HL-60 (cell line): ENCODE results near the gene WWP2.
"Not testable (repeated sequence)": the region's sequence is repeated elsewhere in the genome, so short reads cannot be mapped to it uniquely, and the experiment has no call there.

ENCODE experiments used
- DNase-seq, 2 experiments: peaks; one replicate each; pipeline ENCODE4 v3.0.0-alpha.2; 2010 to 2020; ENCODE audit warnings: low read depth in 1 of 2, low spot score in 1 of 2
- H3K27ac ChIP-seq: fragments of 250-450 bp; sonication (Bioruptor Pico); replicated peaks from 2 replicates; pipeline ENCODE4 v1.5.1; 2020; ENCODE audit warnings: mild to moderate bottlenecking, moderate library complexity
- H3K27me3 ChIP-seq: fragments of 250-450 bp; sonication (Bioruptor Pico); 2 replicates; pipeline ENCODE4 v1.5.1; 2021; ENCODE audit warnings: mild to moderate bottlenecking, moderate library complexity; ENCODE audit not compliant: insufficient read depth, poor library complexity, severe bottlenecking
- H3K4me3 ChIP-seq: replicated peaks from 2 replicates; pipeline ENCODE4 v1.5.1; 2011; ENCODE audit warnings: mild to moderate bottlenecking, control low read depth, low read length; ENCODE audit not compliant: insufficient read depth
- GABPA ChIP-seq: IDR thresholded peaks from 2 replicates; pipeline ENCODE4 v1.6.1; 2012; ENCODE audit warnings: low read depth
- POLR2AphosphoS5 ChIP-seq: IDR thresholded peaks from 2 replicates; pipeline ENCODE4 v1.6.1; 2012; ENCODE audit warnings: low read depth
- SPI1 ChIP-seq: IDR thresholded peaks from 2 replicates; pipeline ENCODE4 v1.6.1; 2012; ENCODE audit warnings: low read depth, mild to moderate bottlenecking, borderline replicate concordance
- TF ChIP-seq, protein P1 (sequence below): IDR thresholded peaks from 2 replicates; pipeline ENCODE4 v1.6.1; 2012; ENCODE audit warnings: low read depth; ENCODE audit not compliant: insufficient replicate concordance
- TF ChIP-seq, protein P2 (sequence below): IDR thresholded peaks from one replicate; pipeline ENCODE4 v1.5.1; 2011; ENCODE audit warnings: low read length, control low read depth, inconsistent platforms; ENCODE audit not compliant: insufficient read depth

WWP2 gene

GRCh38 chr16:69821844-69822173 lies 59.7 kb downstream of the WWP2 start:
- no peaks in the 10 kb centered on the region for H3K27me3 ChIP-seq
- TF ChIP-seq, protein P1, sequence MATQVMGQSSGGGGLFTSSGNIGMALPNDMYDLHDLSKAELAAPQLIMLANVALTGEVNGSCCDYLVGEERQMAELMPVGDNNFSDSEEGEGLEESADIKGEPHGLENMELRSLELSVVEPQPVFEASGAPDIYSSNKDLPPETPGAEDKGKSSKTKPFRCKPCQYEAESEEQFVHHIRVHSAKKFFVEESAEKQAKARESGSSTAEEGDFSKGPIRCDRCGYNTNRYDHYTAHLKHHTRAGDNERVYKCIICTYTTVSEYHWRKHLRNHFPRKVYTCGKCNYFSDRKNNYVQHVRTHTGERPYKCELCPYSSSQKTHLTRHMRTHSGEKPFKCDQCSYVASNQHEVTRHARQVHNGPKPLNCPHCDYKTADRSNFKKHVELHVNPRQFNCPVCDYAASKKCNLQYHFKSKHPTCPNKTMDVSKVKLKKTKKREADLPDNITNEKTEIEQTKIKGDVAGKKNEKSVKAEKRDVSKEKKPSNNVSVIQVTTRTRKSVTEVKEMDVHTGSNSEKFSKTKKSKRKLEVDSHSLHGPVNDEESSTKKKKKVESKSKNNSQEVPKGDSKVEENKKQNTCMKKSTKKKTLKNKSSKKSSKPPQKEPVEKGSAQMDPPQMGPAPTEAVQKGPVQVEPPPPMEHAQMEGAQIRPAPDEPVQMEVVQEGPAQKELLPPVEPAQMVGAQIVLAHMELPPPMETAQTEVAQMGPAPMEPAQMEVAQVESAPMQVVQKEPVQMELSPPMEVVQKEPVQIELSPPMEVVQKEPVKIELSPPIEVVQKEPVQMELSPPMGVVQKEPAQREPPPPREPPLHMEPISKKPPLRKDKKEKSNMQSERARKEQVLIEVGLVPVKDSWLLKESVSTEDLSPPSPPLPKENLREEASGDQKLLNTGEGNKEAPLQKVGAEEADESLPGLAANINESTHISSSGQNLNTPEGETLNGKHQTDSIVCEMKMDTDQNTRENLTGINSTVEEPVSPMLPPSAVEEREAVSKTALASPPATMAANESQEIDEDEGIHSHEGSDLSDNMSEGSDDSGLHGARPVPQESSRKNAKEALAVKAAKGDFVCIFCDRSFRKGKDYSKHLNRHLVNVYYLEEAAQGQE, result no peak
- TF ChIP-seq SPI1 (no peak), GABPA (no peak)
- TF ChIP-seq, protein P2, sequence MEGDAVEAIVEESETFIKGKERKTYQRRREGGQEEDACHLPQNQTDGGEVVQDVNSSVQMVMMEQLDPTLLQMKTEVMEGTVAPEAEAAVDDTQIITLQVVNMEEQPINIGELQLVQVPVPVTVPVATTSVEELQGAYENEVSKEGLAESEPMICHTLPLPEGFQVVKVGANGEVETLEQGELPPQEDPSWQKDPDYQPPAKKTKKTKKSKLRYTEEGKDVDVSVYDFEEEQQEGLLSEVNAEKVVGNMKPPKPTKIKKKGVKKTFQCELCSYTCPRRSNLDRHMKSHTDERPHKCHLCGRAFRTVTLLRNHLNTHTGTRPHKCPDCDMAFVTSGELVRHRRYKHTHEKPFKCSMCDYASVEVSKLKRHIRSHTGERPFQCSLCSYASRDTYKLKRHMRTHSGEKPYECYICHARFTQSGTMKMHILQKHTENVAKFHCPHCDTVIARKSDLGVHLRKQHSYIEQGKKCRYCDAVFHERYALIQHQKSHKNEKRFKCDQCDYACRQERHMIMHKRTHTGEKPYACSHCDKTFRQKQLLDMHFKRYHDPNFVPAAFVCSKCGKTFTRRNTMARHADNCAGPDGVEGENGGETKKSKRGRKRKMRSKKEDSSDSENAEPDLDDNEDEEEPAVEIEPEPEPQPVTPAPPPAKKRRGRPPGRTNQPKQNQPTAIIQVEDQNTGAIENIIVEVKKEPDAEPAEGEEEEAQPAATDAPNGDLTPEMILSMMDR, result no peak
- no peak for DNase-seq
- H3K4me3 ChIP-seq, result no peak overlapping the region
- no peak overlapping the region for H3K27ac ChIP-seq

GRCh38 chr16:69822174-69822935 lies 60.2 kb downstream of the WWP2 start:
- TF ChIP-seq SPI1 (no peak), GABPA (no peak), POLR2AphosphoS5 (no peak)
- TF ChIP-seq, protein P1, result no peak
- TF ChIP-seq, protein P2, result no peak
- no peak for DNase-seq
- Histone ChIP-seq H3K4me3 (no peak overlapping the region), H3K27ac (no peak overlapping the region), H3K27me3 (no peaks in the 10 kb centered on the region)

GRCh38 chr16:69823831-69824563 lies 61.9 kb downstream of the WWP2 start:
- no peaks in the 10 kb centered on the region for H3K27me3 ChIP-seq
- no peak overlapping the region for H3K27ac ChIP-seq
- no peak for TF ChIP-seq GABPA
- TF ChIP-seq, protein P1, result no peak
- no peak for TF ChIP-seq SPI1
- no peak overlapping the region for H3K4me3 ChIP-seq
- no peak for DNase-seq

- DNase-seq, H3K27ac ChIP-seq, H3K27me3 ChIP-seq, H3K4me3 ChIP-seq: not testable (repeated sequence)
These were observed 62.5 kb downstream of the WWP2 start for GRCh38 chr16:69824564-69825142.
